Left lung (tissue), 10 donors: ENCODE results near the gene H2BK1. TPM values are rescaled to one million over a fixed set of nuclear protein-coding genes. Genes with fewer than 3 reads are reported as not detected.

ENCODE experiments used
- ATAC-seq: fragments of 200-7000 bp; cut with Tn5 transposase; one replicate; pipeline ENCODE4 v1.9.1; 2020; ENCODE audit warnings: moderate library complexity
- DNase-seq, 4 donors: peaks; one replicate each; pipeline ENCODE4 v3.0.0-alpha.2; 2013 to 2020
- H3K27ac ChIP-seq, 2 donors: fragments of 200-600 bp; sonication (generic) in 1 of 2; one replicate each; pipeline versions ENCODE4 v1.5.0 to v1.8.0; 2020 to 2021
- H3K27me3 ChIP-seq, 2 donors: fragments of 200-600 bp; sonication (generic) in 1 of 2; one replicate each; pipeline versions ENCODE4 v1.5.0 to v1.8.0; 2020 to 2021
- H3K36me3 ChIP-seq, 2 donors: fragments of 200-600 bp; sonication (generic) in 1 of 2; one replicate each; pipeline versions ENCODE4 v1.5.0 to v1.8.0; 2020 to 2021
- H3K4me1 ChIP-seq, 2 donors: fragments of 200-600 bp; one replicate each; pipeline ENCODE4 v1.8.0; 2021
- H3K4me3 ChIP-seq, 2 donors: fragments of 200-600 bp; sonication (generic) in 1 of 2; one replicate each; pipeline versions ENCODE4 v1.5.0 to v1.8.0; 2020 to 2021; ENCODE audit warnings: mild to moderate bottlenecking in 1 of 2
- H3K9me3 ChIP-seq, 2 donors: fragments of 200-600 bp; sonication (generic) in 1 of 2; one replicate each; pipeline versions ENCODE4 v1.5.0 to v1.8.0; 2020 to 2021
- CTCF ChIP-seq, 2 donors: fragments of 200-600 bp; sonication (generic) in 1 of 2; IDR thresholded peaks; one replicate each; pipeline versions ENCODE4 v1.5.0 to v1.8.0; 2021; ENCODE audit warnings: antibody characterized with exemption in 2 of 2
- intact Hi-C, 2 donors: fragments of 100-400 bp; cut with DNase I; formaldehyde crosslinking; loops; one replicate each; pipeline versions ENCODE4 v1.11.2 to v1.14.2; 2022
- polyA plus RNA-seq, 6 donors: library from polyadenylated mRNA; unstranded; fragments of 120-200 nt; gene quantifications; one replicate each; pipeline ENCODE4 v1.2.1, GENCODE V29; 2013; ENCODE audit not compliant: insufficient read length in 6 of 6
- total RNA-seq, 2 donors: library from RNA; stranded (reverse); fragmentation: NEBNext Ultra II Directional; extraction: Animal tissue kit (Norgen Biotek cat#: 25700); gene quantifications; one replicate each; pipeline ENCODE4 v1.2.1, GENCODE V29; 2021
- donor health status: DM: no; HTN: yes; CAD: no.
- donor health status: DM: no; HTN: no; CAD: no.

Gene H2BK1
- total and polyA plus RNA-seq, 8 donors = not detected

- DNase-seq (no peak), ATAC-seq (no peak)
- H3K36me3 ChIP-seq = no peaks in the 10 kb centered on the region
- no peaks in the 10 kb centered on the region for H3K4me1 ChIP-seq
- no peak overlapping the region for H3K27ac ChIP-seq
- intact Hi-C loops = no loop called here
- TF ChIP-seq CTCF (IDR thresholded peaks at IDR 0.05) = no peak
- peaks cover 0 to 24% of the 10 kb centered on the region in 2 donors for H3K27me3 ChIP-seq
- no peaks in the 10 kb centered on the region for H3K9me3 ChIP-seq
- no peak overlapping the region for H3K4me3 ChIP-seq
These were observed 12.4 kb downstream of the H2BK1 start for GRCh38 chr7:151197932-151198331.

GRCh38 chr7:151195616-151196450, 14.5 kb downstream of the H2BK1 start:
- no peak overlapping the region for H3K4me3 ChIP-seq
- peaks cover 0 to 24% of the 10 kb centered on the region in 2 donors for H3K27me3 ChIP-seq
- H3K36me3 ChIP-seq = no peaks in the 10 kb centered on the region
- no peaks in the 10 kb centered on the region for H3K9me3 ChIP-seq
- ATAC-seq = no peak
- TF ChIP-seq CTCF (IDR thresholded peaks at IDR 0.05) = no peak
- intact Hi-C loops = no loop called here
- H3K4me1 ChIP-seq = no peaks in the 10 kb centered on the region
- H3K27ac ChIP-seq = no peak overlapping the region
- DNase-seq = no peak

- no peaks in the 10 kb centered on the region for H3K4me1 ChIP-seq
- no peak overlapping the region for H3K27ac ChIP-seq
- H3K4me3 ChIP-seq = no peak overlapping the region
- intact Hi-C loops = no loop called here
- DNase-seq (no peak), ATAC-seq (no peak)
- peaks cover 0 to 24% of the 10 kb centered on the region in 2 donors for H3K27me3 ChIP-seq
- no peaks in the 10 kb centered on the region for H3K36me3 ChIP-seq
- no peaks in the 10 kb centered on the region for H3K9me3 ChIP-seq
- no peak for TF ChIP-seq CTCF (IDR thresholded peaks at IDR 0.05)
These were observed 16.1 kb downstream of the H2BK1 start for GRCh38 chr7:151194188-151194587.

- no peaks in the 10 kb centered on the region for H3K9me3 ChIP-seq
- H3K27ac ChIP-seq = no peak overlapping the region
- H3K4me1 ChIP-seq = no peaks in the 10 kb centered on the region
- no peak for ATAC-seq
- H3K36me3 ChIP-seq = no peaks in the 10 kb centered on the region
- peaks cover 0 to 24% of the 10 kb centered on the region in 2 donors for H3K27me3 ChIP-seq
- no peak for TF ChIP-seq CTCF (IDR thresholded peaks at IDR 0.05)
- no peak overlapping the region for H3K4me3 ChIP-seq
- intact Hi-C loops = no loop called here
- no peak for DNase-seq
These were observed 16.9 kb downstream of the H2BK1 start for GRCh38 chr7:151193203-151193978.

- Histone ChIP-seq H3K36me3 (no peaks in the 10 kb centered on the region), H3K27me3 (peaks cover 0 to 29% of the 10 kb centered on the region in 2 donors), H3K4me3 (no peak overlapping the region), H3K4me1 (no peaks in the 10 kb centered on the region), H3K9me3 (no peaks in the 10 kb centered on the region), H3K27ac (no peak overlapping the region)
- ATAC-seq (no peak), DNase-seq (no peak)
- intact Hi-C loops = no loop called here
- TF ChIP-seq CTCF (IDR thresholded peaks at IDR 0.05) = no peak
These were observed 18.2 kb downstream of the H2BK1 start for GRCh38 chr7:151192002-151192539.
